Liver (tissue), 3 donors: Measurements from ENCODE around the gene SRGAP1.

Experiments used
- FOXA1 ChIP-seq: IDR thresholded peaks from 2 replicates; pipeline ENCODE4 v1.6.1; 2016; ENCODE audit warnings: antibody characterized with exemption
- GABPA ChIP-seq, 2 donors: IDR thresholded peaks in 1 of 2; conservative IDR thresholded peaks in 1 of 2; 2 replicates each; pipeline ENCODE4 v1.6.1; 2016; ENCODE audit warnings: antibody characterized with exemption in 2 of 2, mild to moderate bottlenecking in 1 of 2, moderate library complexity in 1 of 2
- RAD21 ChIP-seq, 2 donors: IDR thresholded peaks; 2 replicates each; pipeline ENCODE4 v1.6.1; 2016; ENCODE audit warnings: antibody characterized with exemption in 2 of 2, mild to moderate bottlenecking in 2 of 2
- SP1 ChIP-seq: IDR thresholded peaks from 2 replicates; pipeline ENCODE4 v1.6.1; 2018; ENCODE audit warnings: antibody characterized with exemption, mild to moderate bottlenecking
- TAF1 ChIP-seq: conservative IDR thresholded peaks from 2 replicates; pipeline ENCODE4 v1.6.1; 2016; ENCODE audit warnings: antibody characterized with exemption, mild to moderate bottlenecking
- YY1 ChIP-seq: IDR thresholded peaks from 2 replicates; pipeline ENCODE4 v1.6.1; 2016; ENCODE audit warnings: antibody characterized with exemption, mild to moderate bottlenecking
- TF ChIP-seq, protein P1 (sequence below): fragments of 150-350 bp; IDR thresholded peaks from 2 replicates; pipeline ENCODE4 v1.5.1; 2017; ENCODE audit warnings: improper control_type of control experiment, low read depth, low read length; ENCODE audit not compliant: missing input control
- TF ChIP-seq, protein P2 (sequence below): IDR thresholded peaks from 2 replicates; pipeline ENCODE4 v1.6.1; 2016; ENCODE audit warnings: antibody characterized with exemption
- TF ChIP-seq, protein P3 (sequence below): IDR thresholded peaks from 2 replicates; pipeline ENCODE4 v1.6.1; 2016; ENCODE audit warnings: antibody characterized with exemption, mild to moderate bottlenecking
- donor health status: healthy.
- donor health status: healthy.

DNA sequence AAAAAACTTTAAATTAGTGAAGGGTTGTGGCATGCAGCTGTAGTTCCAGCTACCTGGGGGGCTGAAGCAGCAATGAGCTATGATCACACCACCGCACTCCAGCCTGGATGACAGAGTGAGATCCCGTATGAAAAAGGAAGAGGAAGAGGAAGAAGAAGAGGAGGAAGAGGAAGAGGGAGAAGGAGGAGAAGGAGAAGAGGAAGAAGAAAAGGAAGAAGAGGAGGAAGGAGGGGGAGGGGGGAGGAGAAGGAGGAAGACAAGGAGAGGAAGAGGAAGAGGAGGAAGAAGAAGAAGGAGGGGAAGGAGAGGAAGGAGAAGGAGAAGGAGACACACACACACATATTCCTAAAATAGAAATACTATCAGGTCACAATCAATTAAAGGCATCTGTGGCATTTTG is 32.7 kb upstream of the SRGAP1 start:
- TF ChIP-seq, protein P1, sequence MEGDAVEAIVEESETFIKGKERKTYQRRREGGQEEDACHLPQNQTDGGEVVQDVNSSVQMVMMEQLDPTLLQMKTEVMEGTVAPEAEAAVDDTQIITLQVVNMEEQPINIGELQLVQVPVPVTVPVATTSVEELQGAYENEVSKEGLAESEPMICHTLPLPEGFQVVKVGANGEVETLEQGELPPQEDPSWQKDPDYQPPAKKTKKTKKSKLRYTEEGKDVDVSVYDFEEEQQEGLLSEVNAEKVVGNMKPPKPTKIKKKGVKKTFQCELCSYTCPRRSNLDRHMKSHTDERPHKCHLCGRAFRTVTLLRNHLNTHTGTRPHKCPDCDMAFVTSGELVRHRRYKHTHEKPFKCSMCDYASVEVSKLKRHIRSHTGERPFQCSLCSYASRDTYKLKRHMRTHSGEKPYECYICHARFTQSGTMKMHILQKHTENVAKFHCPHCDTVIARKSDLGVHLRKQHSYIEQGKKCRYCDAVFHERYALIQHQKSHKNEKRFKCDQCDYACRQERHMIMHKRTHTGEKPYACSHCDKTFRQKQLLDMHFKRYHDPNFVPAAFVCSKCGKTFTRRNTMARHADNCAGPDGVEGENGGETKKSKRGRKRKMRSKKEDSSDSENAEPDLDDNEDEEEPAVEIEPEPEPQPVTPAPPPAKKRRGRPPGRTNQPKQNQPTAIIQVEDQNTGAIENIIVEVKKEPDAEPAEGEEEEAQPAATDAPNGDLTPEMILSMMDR, result no peak
- no peak for TF ChIP-seq TAF1
- TF ChIP-seq YY1, result no peak
- TF ChIP-seq, protein P2, sequence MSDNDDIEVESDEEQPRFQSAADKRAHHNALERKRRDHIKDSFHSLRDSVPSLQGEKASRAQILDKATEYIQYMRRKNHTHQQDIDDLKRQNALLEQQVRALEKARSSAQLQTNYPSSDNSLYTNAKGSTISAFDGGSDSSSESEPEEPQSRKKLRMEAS, result no peak
- TF ChIP-seq, protein P3, sequence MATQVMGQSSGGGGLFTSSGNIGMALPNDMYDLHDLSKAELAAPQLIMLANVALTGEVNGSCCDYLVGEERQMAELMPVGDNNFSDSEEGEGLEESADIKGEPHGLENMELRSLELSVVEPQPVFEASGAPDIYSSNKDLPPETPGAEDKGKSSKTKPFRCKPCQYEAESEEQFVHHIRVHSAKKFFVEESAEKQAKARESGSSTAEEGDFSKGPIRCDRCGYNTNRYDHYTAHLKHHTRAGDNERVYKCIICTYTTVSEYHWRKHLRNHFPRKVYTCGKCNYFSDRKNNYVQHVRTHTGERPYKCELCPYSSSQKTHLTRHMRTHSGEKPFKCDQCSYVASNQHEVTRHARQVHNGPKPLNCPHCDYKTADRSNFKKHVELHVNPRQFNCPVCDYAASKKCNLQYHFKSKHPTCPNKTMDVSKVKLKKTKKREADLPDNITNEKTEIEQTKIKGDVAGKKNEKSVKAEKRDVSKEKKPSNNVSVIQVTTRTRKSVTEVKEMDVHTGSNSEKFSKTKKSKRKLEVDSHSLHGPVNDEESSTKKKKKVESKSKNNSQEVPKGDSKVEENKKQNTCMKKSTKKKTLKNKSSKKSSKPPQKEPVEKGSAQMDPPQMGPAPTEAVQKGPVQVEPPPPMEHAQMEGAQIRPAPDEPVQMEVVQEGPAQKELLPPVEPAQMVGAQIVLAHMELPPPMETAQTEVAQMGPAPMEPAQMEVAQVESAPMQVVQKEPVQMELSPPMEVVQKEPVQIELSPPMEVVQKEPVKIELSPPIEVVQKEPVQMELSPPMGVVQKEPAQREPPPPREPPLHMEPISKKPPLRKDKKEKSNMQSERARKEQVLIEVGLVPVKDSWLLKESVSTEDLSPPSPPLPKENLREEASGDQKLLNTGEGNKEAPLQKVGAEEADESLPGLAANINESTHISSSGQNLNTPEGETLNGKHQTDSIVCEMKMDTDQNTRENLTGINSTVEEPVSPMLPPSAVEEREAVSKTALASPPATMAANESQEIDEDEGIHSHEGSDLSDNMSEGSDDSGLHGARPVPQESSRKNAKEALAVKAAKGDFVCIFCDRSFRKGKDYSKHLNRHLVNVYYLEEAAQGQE, result no peak
- TF ChIP-seq SP1, result no peak
- TF ChIP-seq GABPA (IDR thresholded peaks at IDR 0.05 in 1 of 2, conservative IDR thresholded peaks at IDR 0.05 in 1 of 2), result no peak
- TF ChIP-seq FOXA1, result no peak
- TF ChIP-seq RAD21 (IDR thresholded peaks at IDR 0.05), result no peak
